GM23248 (cell line): Measurements from ENCODE around the gene INO80D. TPM values are rescaled to one million over a fixed set of nuclear protein-coding genes. Genes with fewer than 3 reads are reported as not detected.
A peak's percentile ranks its signal among the peaks of the same experiment; 100 is the strongest.

Experiments used
- DNase-seq: peaks from one replicate; pipeline ENCODE4 v3.0.0-alpha.2; 2015
- H2AFZ ChIP-seq: fragments of 200-600 bp; sonication (generic); 2 replicates; pipeline ENCODE4 v1.6.1; 2016; ENCODE audit warnings: antibody characterized with exemption
- H3F3A ChIP-seq: fragments of 200-600 bp; sonication (generic); 2 replicates; pipeline ENCODE4 v1.6.1; 2016; ENCODE audit warnings: mild to moderate bottlenecking, antibody characterized with exemption, mixed run types; ENCODE audit not compliant: insufficient read depth
- H3K27ac ChIP-seq: fragments of 200-600 bp; sonication (generic); 2 replicates; pipeline ENCODE4 v1.5.1; 2016; ENCODE audit warnings: mild to moderate bottlenecking
- H3K27me3 ChIP-seq: fragments of 200-600 bp; sonication (generic); replicated peaks from 2 replicates; pipeline ENCODE4 v1.6.1; 2016; ENCODE audit warnings: mild to moderate bottlenecking; ENCODE audit not compliant: insufficient read depth
- H3K36me3 ChIP-seq: fragments of 200-600 bp; sonication (generic); 2 replicates; pipeline ENCODE4 v1.6.1; 2016; ENCODE audit warnings: low read depth, mild to moderate bottlenecking
- H3K4me1 ChIP-seq: fragments of 200-600 bp; sonication (generic); 2 replicates; pipeline ENCODE4 v1.6.1; 2016; ENCODE audit warnings: mild to moderate bottlenecking; ENCODE audit not compliant: insufficient read depth
- H3K4me2 ChIP-seq: fragments of 200-600 bp; sonication (generic); one replicate; pipeline ENCODE4 v1.6.1; 2016; ENCODE audit warnings: mild to moderate bottlenecking; ENCODE audit not compliant: unreplicated experiment
- H3K4me3 ChIP-seq: fragments of 200-600 bp; sonication (generic); 2 replicates; pipeline ENCODE4 v1.5.1; 2016; ENCODE audit warnings: mild to moderate bottlenecking
- H3K79me2 ChIP-seq: fragments of 200-600 bp; sonication (generic); 2 replicates; pipeline ENCODE4 v1.6.1; 2016; ENCODE audit warnings: mild to moderate bottlenecking; ENCODE audit not compliant: insufficient read depth
- H3K9ac ChIP-seq: fragments of 200-600 bp; sonication (generic); 2 replicates; pipeline ENCODE4 v1.6.1; 2016; ENCODE audit warnings: mild to moderate bottlenecking
- H3K9me2 ChIP-seq: fragments of 200-600 bp; sonication (generic); 2 replicates; pipeline ENCODE4 v1.6.1; 2016; ENCODE audit warnings: mixed run types, mild to moderate bottlenecking, moderate library complexity; ENCODE audit not compliant: insufficient read depth
- H3K9me3 ChIP-seq: fragments of 200-600 bp; sonication (generic); one replicate; pipeline ENCODE4 v1.6.1; 2017; ENCODE audit warnings: low read depth
- H4K20me1 ChIP-seq: fragments of 200-600 bp; sonication (generic); 2 replicates; pipeline ENCODE4 v1.6.0; 2016; ENCODE audit not compliant: insufficient read depth
- EZH2 ChIP-seq: fragments of 200-600 bp; sonication (generic); IDR thresholded peaks from 2 replicates; pipeline ENCODE4 v1.6.1; 2018; ENCODE audit warnings: antibody characterized with exemption, mild to moderate bottlenecking; ENCODE audit not compliant: insufficient read depth, poor library complexity, severe bottlenecking
- EZH2phosphoT487 ChIP-seq: fragments of 200-600 bp; sonication (generic); IDR thresholded peaks from 2 replicates; pipeline ENCODE4 v1.6.1; 2018; ENCODE audit warnings: antibody characterized with exemption, moderate library complexity, mild to moderate bottlenecking, low read depth; ENCODE audit not compliant: insufficient read depth
- WGBS, 2 experiments: methylation state at CpG; one replicate each; pipeline ENCODE4 v1.1.6; 2015 to 2017; ENCODE audit warnings: low lambda C conversion rate in 2 of 2, low coverage in 1 of 2; ENCODE audit errors: missing lambda C conversion rate in 2 of 2; 5-methylcytosine and 5-hydroxymethylcytosine counted together
- in situ Hi-C: fragments of 300-500 bp; cut with MboI; formaldehyde crosslinking; loops from 2 replicates; pipeline ENCODE4 v1.15.0; 2020
- polyA plus RNA-seq: library from polyadenylated mRNA; unstranded; fragments of >200 nt; fragmentation: Nextera tagmentation; extraction: Ambion mirVana; gene quantifications from 2 replicates; pipeline ENCODE4 v1.2.1, GENCODE V29; 2016
- total RNA-seq: library from RNA; depleted of rRNA; stranded (reverse); fragments of >200 nt; shearing (Covaris generic); gene quantifications from 2 replicates; pipeline ENCODE4 v1.2.3, GENCODE V29; 2014

The INO80D gene
- total and polyA plus RNA-seq, 2 experiments from 2014 or later, result 3.4 to 4.8 TPM

DNA sequence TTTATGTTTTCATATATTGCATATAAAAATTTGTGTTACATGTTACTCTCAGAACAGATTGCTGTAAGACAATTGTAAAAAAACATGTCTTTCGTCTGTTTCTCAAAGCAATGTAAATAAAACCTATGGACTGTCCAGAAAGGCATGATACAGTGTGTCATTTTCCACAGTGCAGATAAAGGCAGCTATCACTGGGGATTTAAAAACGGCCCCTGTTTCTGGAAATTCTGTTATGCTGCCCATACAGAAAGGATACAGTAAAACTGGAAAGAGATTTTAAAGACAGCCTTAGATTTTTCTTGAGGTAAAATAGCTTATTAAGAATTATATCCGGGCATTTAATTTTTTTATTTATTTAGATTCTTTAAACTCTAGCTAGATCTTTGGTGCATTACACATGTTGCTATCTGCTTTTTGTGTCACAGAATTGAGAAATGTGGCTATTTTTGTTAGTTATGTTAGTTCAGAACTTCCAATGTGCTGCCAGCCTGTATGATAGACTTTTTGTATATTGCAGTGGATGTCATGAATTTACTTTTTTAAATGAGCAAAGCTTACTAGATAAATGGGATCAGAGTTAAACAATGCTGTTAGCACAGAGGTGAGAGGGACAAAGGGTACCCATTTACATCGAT is 859 bp upstream of the INO80D start:
- Histone ChIP-seq H3K27me3 (no peaks in the 10 kb centered on the region), H3K36me3 (no peaks in the 10 kb centered on the region), H3K79me2 (peaks cover 74% of the 10 kb centered on the region), H3K9ac (peak overlapping the region; percentile 97), H3K9me2 (no peaks in the 10 kb centered on the region), H2AFZ (peak overlapping the region; percentile 92), H4K20me1 (no peaks in the 10 kb centered on the region), H3F3A (peaks cover 40% of the 10 kb centered on the region), H3K4me1 (0 out of 2 replicates have a peak, but pooled peaks cover 19% of the 10 kb centered on the region), H3K9me3 (no peaks in the 10 kb centered on the region), H3K27ac (peak overlapping the region; percentile 96), H3K4me3 (peak overlapping the region; percentile 92), H3K4me2 (peak overlapping the region; percentile 95)
- WGBS, 2 experiments, result 0% methylated on average over 4 of the region's 4 CpGs
- TF ChIP-seq EZH2 (no peak), EZH2phosphoT487 (no peak)
- in situ Hi-C loops, result no loop called here
- peak; percentile 35 for DNase-seq

DNA sequence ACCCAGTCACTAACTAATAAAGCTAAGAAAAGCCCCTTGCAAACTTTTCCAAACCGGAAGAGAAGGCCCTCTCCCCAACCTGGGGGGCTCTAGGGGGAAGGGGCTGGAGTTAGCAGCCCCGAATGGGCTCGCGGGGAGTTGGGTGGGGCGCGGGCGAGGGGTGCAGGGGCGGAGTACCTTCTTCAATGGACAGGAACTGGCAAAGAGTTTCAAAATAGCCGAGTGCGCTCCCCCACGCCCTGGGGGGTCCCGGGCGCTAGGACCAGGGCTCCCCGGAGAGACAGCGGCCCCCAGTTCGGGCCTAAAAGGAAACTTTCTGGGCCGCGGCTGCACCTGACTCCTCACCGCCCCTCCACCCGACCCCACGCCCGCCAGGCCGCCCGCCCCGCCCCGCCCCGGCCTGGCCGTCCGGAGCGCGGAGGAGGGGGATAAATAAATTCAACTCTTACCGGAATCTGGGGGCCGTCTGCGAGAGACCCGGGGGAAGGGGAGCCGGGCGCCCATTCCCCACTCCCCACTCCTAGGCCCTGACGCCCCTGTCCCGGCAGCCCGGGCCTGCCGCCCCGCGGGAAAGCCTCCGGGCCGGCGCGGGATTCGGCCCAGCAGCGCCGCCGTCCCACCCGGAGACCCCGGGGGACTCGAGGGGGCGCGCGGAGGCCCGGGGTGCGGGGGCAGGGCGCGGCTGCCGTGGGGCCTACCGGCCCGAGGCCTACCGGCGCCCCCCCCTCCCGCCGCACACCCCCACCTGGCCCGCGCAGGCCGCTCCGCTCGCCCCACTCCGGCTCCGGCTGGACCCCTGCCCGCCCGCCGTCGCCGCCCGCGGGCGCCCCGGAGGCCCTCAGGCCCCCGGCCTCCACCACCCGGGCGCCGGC is 868 bp downstream of the INO80D start:
- WGBS, 2 experiments, result 1 to 3% methylated on average over 11 to 71 of the region's 88 CpGs
- TF ChIP-seq EZH2phosphoT487 (no peak), EZH2 (no peak)
- Histone ChIP-seq H2AFZ (peak overlapping the region; percentile 92), H3K27me3 (no peaks in the 10 kb centered on the region), H3K9me2 (no peaks in the 10 kb centered on the region), H4K20me1 (no peaks in the 10 kb centered on the region), H3K4me3 (peak overlapping the region; percentile 92), H3K79me2 (peaks cover 83% of the 10 kb centered on the region), H3K4me2 (peak overlapping the region; percentile 99), H3K4me1 (0 out of 2 replicates have a peak, but pooled peaks cover 19% of the 10 kb centered on the region), H3K36me3 (no peaks in the 10 kb centered on the region), H3F3A (peaks cover 40% of the 10 kb centered on the region), H3K27ac (peak overlapping the region; percentile 96), H3K9me3 (no peaks in the 10 kb centered on the region), H3K9ac (peak overlapping the region; percentile 97)
- peak; percentile 58 for DNase-seq
- in situ Hi-C loops, result no loop called here

DNA sequence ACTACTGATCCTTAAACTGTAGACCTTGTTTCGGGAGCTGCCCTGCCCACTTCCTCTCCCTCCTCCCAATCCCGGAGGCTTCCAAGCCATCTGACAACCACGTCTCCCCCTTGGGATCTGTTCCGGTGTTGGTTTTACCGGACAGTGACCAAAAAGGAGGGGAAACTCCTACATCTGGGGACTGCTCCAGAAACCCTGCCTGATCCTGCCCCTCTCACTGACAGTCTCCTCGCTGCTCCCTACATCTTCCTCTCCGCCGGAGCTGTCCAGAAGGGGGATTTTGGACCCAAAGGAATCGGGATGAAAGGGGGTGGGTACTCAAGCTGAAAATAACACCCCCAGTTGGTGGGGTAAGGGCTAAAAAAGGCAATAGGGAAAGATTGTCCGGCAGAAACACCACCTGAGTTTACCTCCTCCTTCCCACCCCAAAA is 1.5 kb downstream of the INO80D start:
- in situ Hi-C loops, result no loop called here
- Histone ChIP-seq H4K20me1 (0 out of 2 replicates have a peak, but pooled peaks cover 4% of the 10 kb centered on the region), H3K9ac (peak overlapping the region; percentile 97), H3K79me2 (peaks cover 83% of the 10 kb centered on the region), H3F3A (peaks cover 40% of the 10 kb centered on the region), H3K4me2 (peak overlapping the region; percentile 99), H3K4me1 (0 out of 2 replicates have a peak, but pooled peaks cover 19% of the 10 kb centered on the region), H3K9me2 (no peaks in the 10 kb centered on the region), H3K9me3 (no peaks in the 10 kb centered on the region), H3K36me3 (no peaks in the 10 kb centered on the region), H3K27me3 (no peaks in the 10 kb centered on the region), H3K4me3 (peak overlapping the region; percentile 92), H3K27ac (peak overlapping the region; percentile 96), H2AFZ (peak overlapping the region; percentile 85)
- 0 to 3% methylated on average over 10 of the region's 10 CpGs for WGBS, 2 experiments
- no peak for TF ChIP-seq EZH2
- TF ChIP-seq EZH2phosphoT487, result no peak
- DNase-seq, result peak; percentile 83

DNA sequence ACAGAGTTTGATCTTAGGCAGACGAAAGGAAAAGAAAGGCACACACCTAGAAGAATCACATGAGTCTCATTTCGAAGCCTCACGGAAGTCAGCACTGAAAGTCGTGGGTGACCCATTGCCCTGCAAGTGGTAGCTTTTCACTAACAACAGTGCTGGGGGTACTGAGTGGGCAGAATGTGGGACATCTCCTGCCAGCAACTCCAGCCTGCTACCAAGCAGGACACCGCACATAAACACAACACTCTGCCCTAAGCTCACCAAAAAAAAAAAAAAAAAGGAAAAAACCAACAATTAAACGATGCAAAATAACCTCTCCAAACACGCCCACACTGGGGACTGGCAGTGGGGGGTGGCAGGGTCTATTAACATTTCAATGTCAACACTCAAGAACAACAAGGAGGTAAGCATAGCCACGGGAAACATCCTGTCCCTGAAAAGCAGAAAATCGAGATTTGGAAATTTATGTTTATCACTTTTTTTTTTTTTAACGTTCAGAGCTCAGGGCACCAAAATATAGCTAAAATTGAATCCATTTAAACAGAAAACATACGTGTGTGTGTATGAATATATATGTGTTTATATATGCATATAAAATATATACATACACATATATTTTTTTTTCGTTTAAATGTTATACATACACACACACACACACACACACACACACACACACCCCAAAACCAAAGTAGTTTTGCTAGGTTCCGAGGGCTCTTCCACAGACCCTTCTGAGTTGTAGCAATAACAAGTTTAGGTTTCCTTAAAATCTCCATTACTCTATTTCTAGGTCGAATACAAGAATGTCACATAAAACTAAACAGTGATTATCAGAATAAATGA is 2.2 kb downstream of the INO80D start:
- H2AFZ ChIP-seq, result peak overlapping the region; percentile 85
- H3K79me2 ChIP-seq, result peaks cover 83% of the 10 kb centered on the region
- in situ Hi-C loops, result no loop called here

More for the DNA sequence above, 2.2 kb downstream of the INO80D start:
- no peaks in the 10 kb centered on the region for H3K9me2 ChIP-seq
- H3K27me3 ChIP-seq, result no peaks in the 10 kb centered on the region
- H3K4me3 ChIP-seq, result peak overlapping the region; percentile 92
- H4K20me1 ChIP-seq, result 0 out of 2 replicates have a peak, but pooled peaks cover 4% of the 10 kb centered on the region
- H3K27ac ChIP-seq, result peak overlapping the region; percentile 96
- peak overlapping the region; percentile 99 for H3K4me2 ChIP-seq
- peak; percentile 40 for DNase-seq
- 14 to 16% methylated on average over 14 of the region's 14 CpGs for WGBS, 2 experiments
- 0 out of 2 replicates have a peak, but pooled peaks cover 19% of the 10 kb centered on the region for H3K4me1 ChIP-seq
- no peaks in the 10 kb centered on the region for H3K36me3 ChIP-seq
- H3K9ac ChIP-seq, result peak overlapping the region; percentile 97
- TF ChIP-seq EZH2, result no peak
- peaks cover 40% of the 10 kb centered on the region for H3F3A ChIP-seq
- H3K9me3 ChIP-seq, result no peaks in the 10 kb centered on the region
